CD4-positive, alpha-beta T cell treated with Interleukin-4 for 1 hour (primary cell): ENCODE measurements around the gene SIGMAR1.
"Not testable (repeated sequence)": the region's sequence is repeated elsewhere in the genome, so short reads cannot be mapped to it uniquely, and the experiment has no call there.

Experiments
- DNase-seq, 2 donors: peaks; one replicate each; pipeline ENCODE4 v3.0.0-alpha.2; 2020 to 2022

SIGMAR1 gene

GRCh38 chr9:34654323-34655051 lies 16.9 kb upstream of the SIGMAR1 start:
- no peak for DNase-seq

- DNase-seq: no peak
Measured at GRCh38 chr9:34653151-34654072, 15.8 kb upstream of the SIGMAR1 start.

GRCh38 chr9:34652602-34653000 lies 15.0 kb upstream of the SIGMAR1 start:
- DNase-seq: no peak

- peak in 1 of 2 donors; percentile 28 for DNase-seq
Measured at GRCh38 chr9:34651876-34652601, 14.5 kb upstream of the SIGMAR1 start, which contains the start of gene IL11RA. Gene IL11RA (plus strand): TSS chr9:34652185. CDS start chr9:34655218, 3,033 bp downstream.

- DNase-seq: no peak
Measured at GRCh38 chr9:34651321-34651720, 13.7 kb upstream of the SIGMAR1 start.

- no peak for DNase-seq
Measured at GRCh38 chr9:34650816-34651215, 13.2 kb upstream of the SIGMAR1 start.

GRCh38 chr9:34648673-34649072 lies 11.1 kb upstream of the SIGMAR1 start:
- DNase-seq: no peak

- no peak for DNase-seq
Measured at GRCh38 chr9:34647651-34648050, 10.1 kb upstream of the SIGMAR1 start.

GRCh38 chr9:34647084-34647403 lies 9.5 kb upstream of the SIGMAR1 start:
- DNase-seq: no peak

- DNase-seq: peak; percentile 92 to 97
Measured at GRCh38 chr9:34646211-34647083, 8.9 kb upstream of the SIGMAR1 start, which contains the start of gene GALT. Gene GALT (plus strand): TSS chr9:34646675. CDS start chr9:34646705, 30 bp downstream.

- DNase-seq: no peak
Measured at GRCh38 chr9:34644766-34645314, 7.3 kb upstream of the SIGMAR1 start.

GRCh38 chr9:34642679-34643078 lies 5.1 kb upstream of the SIGMAR1 start:
- DNase-seq: no peak

GRCh38 chr9:34639322-34639721 lies 1.7 kb upstream of the SIGMAR1 start:
- DNase-seq: not testable (repeated sequence)

- no peak for DNase-seq
Measured at GRCh38 chr9:34638138-34638445, 505 bp upstream of the SIGMAR1 start.

GRCh38 chr9:34636791-34637355 lies 714 bp downstream of the SIGMAR1 start:
- no peak for DNase-seq

GRCh38 chr9:34635556-34635955 lies 2.0 kb downstream of the SIGMAR1 start:
- no peak for DNase-seq

GRCh38 chr9:34634551-34635248 lies 2.9 kb downstream of the SIGMAR1 start:
- DNase-seq: no peak

- DNase-seq: peak; percentile 80 to 84
Measured at GRCh38 chr9:34633851-34634550, 3.6 kb downstream of the SIGMAR1 start.

GRCh38 chr9:34633166-34633565 lies 4.4 kb downstream of the SIGMAR1 start:
- DNase-seq: no peak

- no peak for DNase-seq
Measured at GRCh38 chr9:34630402-34631154, 7.0 kb downstream of the SIGMAR1 start.
